Measurements from ENCODE around the gene MAGEA3.
"Not testable (repeated sequence)": the region's sequence is repeated elsewhere in the genome, so short reads cannot be mapped to it uniquely, and the experiment has no call there.

MAGEA3 gene

GRCh38 chrX:152697952-152698931 is at the start of gene MAGEA3:
TSS of gene MAGEA3 (plus strand) at chrX:152698794. CDS start at chrX:152700833, 2,039 bp downstream.
- DNase-seq, result not testable (repeated sequence)

- DNase-seq, result no peak
These were observed 46.5 kb upstream of the MAGEA3 start for GRCh38 chrX:152652060-152652459.

GRCh38 chrX:152652467-152652866 is 46.1 kb upstream of the MAGEA3 start:
- no peak for DNase-seq

- DNase-seq, result no peak
These were observed 42.5 kb upstream of the MAGEA3 start for GRCh38 chrX:152656087-152656486.

GRCh38 chrX:152656890-152657289 is 41.7 kb upstream of the MAGEA3 start:
- no peak for DNase-seq

GRCh38 chrX:152658302-152658701 is 40.3 kb upstream of the MAGEA3 start:
- DNase-seq, result no peak

GRCh38 chrX:152663086-152663485 is 35.5 kb upstream of the MAGEA3 start:
- DNase-seq, result no peak

GRCh38 chrX:152674135-152674534 is 24.5 kb upstream of the MAGEA3 start:
- no peak for DNase-seq

- not testable (repeated sequence) for DNase-seq
These were observed 23.9 kb upstream of the MAGEA3 start for GRCh38 chrX:152674652-152675051.

- DNase-seq, result not testable (repeated sequence)
These were observed 17.6 kb upstream of the MAGEA3 start for GRCh38 chrX:152681012-152681411.

GRCh38 chrX:152700390-152700789 is 1.8 kb downstream of the MAGEA3 start:
- not testable (repeated sequence) for DNase-seq

GRCh38 chrX:152706500-152706899 is 7.9 kb downstream of the MAGEA3 start:
- not testable (repeated sequence) for DNase-seq

- not testable (repeated sequence) for DNase-seq
These were observed 10.6 kb downstream of the MAGEA3 start, which contains the start of gene CSAG2 for GRCh38 chrX:152709173-152709572. TSS of gene CSAG2 (minus strand) at chrX:152709273. CDS start at chrX:152709112, 161 bp downstream.

GRCh38 chrX:152713195-152713594 is 14.6 kb downstream of the MAGEA3 start:
- not testable (repeated sequence) for DNase-seq

GRCh38 chrX:152713815-152714787 is 15.5 kb downstream of the MAGEA3 start, which contains the start of gene MAGEA2B:
TSS of gene MAGEA2B (plus strand) at chrX:152714628. CDS start at chrX:152717107, 2,479 bp downstream.
- DNase-seq, result not testable (repeated sequence)

GRCh38 chrX:152725409-152725808 is 26.8 kb downstream of the MAGEA3 start:
- no peak for DNase-seq

GRCh38 chrX:152733261-152733975 is 34.8 kb downstream of the MAGEA3 start, which contains the start of the genes CSAG1 and MAGEA12:
TSS of gene CSAG1 (minus strand) at chrX:152733721. CDS start at chrX:152732460, 1,261 bp downstream.
TSS of gene MAGEA12 (plus strand) at chrX:152733757. CDS start at chrX:152736162, 2,405 bp downstream.
- DNase-seq, result peak; percentile 39

GRCh38 chrX:152734143-152734858 is 35.7 kb downstream of the MAGEA3 start:
- DNase-seq, result not testable (repeated sequence)

GRCh38 chrX:152735101-152735500 is 36.5 kb downstream of the MAGEA3 start:
- no peak for DNase-seq

GRCh38 chrX:152735860-152736511 is 37.4 kb downstream of the MAGEA3 start:
- DNase-seq, result no peak

- not testable (repeated sequence) for DNase-seq
These were observed 37.9 kb downstream of the MAGEA3 start for GRCh38 chrX:152736528-152736927.

Measured in NCI-H2029 treated with DMSO at 0.1 percent for 48 hours (cell line).